Measurements from ENCODE around the gene HIVEP3. TPM values are rescaled to one million over a fixed set of nuclear protein-coding genes. Genes with fewer than 3 reads are reported as not detected.

Gene HIVEP3
- total and polyA plus RNA-seq, 2 donors (not counting 1 experiment from before 2014, with no cell fraction given), result 2.0 to 5.1 TPM

GRCh38 chr1:41607808-41608207 lies 310.9 kb downstream of the HIVEP3 start:
- Histone ChIP-seq H3K36me3 (replicated peaks in 1 of 2; ENCODE audit: control extremely low read depth in 1 of 2, control insufficient read depth in 1 of 2, extremely low read depth in 1 of 2, insufficient read depth in 2 of 2, low read length in 1 of 2) (peaks cover 0 to 2% of the 10 kb centered on the region in 2 experiments), H3K4me3 (ENCODE audit: control extremely low read depth in 1 of 5, extremely low read depth in 1 of 5, insufficient read depth in 1 of 5, low read depth in 2 of 5, low read length in 4 of 5) (no peak overlapping the region), H2AFZ (ENCODE audit: insufficient read depth, low read depth, low read length, poor library complexity, severe bottlenecking) (no peak overlapping the region), H3K4me1 (ENCODE audit: control insufficient read depth in 2 of 2, insufficient read depth in 2 of 2, low read length in 2 of 2) (no peaks in the 10 kb centered on the region), H3K9me3 (ENCODE audit: control extremely low read depth in 1 of 3, control insufficient read depth in 2 of 3, insufficient read depth in 1 of 3, low read length in 2 of 3) (no peaks in the 10 kb centered on the region), H3K27ac (ENCODE audit: low read length in 2 of 2) (no peak overlapping the region), H3K4me2 (replicated peaks; ENCODE audit: low read depth, low read length, poor library complexity, severe bottlenecking) (no peak overlapping the region), H3K79me2 (ENCODE audit: control insufficient read depth, insufficient read depth, low read length) (peaks cover 22% of the 10 kb centered on the region), H3K9ac (ENCODE audit: low read length) (no peak overlapping the region), H3K27me3 (replicated peaks in 1 of 4; ENCODE audit: control extremely low read depth in 1 of 4, control insufficient read depth in 3 of 4, insufficient read depth in 4 of 4, low read length in 3 of 4) (no peaks in the 10 kb centered on the region), H4K20me1 (ENCODE audit: control insufficient read depth, insufficient read depth, low read length, poor library complexity, severe bottlenecking) (no peaks in the 10 kb centered on the region)
- Mint-ChIP-seq H3K4me1 (peaks cover 3% of the 10 kb centered on the region), H3K9me3 (ENCODE audit: insufficient read depth) (no peaks in the 10 kb centered on the region), H3K27ac (no peak overlapping the region), H3K4me3 (no peak overlapping the region), H3K27me3 (no peaks in the 10 kb centered on the region)
- intact Hi-C loops (cut with micrococcal nuclease), result no loop called here
- no peak for TF ChIP-seq EZH2 (IDR thresholded peaks at IDR 0.05; ENCODE audit: borderline replicate concordance, insufficient read depth, low read depth, low read length, poor library complexity, severe bottlenecking)
- no peak for TF ChIP-seq CTCF (IDR thresholded peaks at IDR 0.05)
- WGBS (ENCODE audit: insufficient coverage), result no CpG with 5 or more reads among the region's 5 CpGs
- ChIA-PET CTCF (no interaction called here), POLR2A (no interaction called here)
- DNase-seq (no peak), ATAC-seq (ENCODE audit: low read depth) (no peak)

DNA sequence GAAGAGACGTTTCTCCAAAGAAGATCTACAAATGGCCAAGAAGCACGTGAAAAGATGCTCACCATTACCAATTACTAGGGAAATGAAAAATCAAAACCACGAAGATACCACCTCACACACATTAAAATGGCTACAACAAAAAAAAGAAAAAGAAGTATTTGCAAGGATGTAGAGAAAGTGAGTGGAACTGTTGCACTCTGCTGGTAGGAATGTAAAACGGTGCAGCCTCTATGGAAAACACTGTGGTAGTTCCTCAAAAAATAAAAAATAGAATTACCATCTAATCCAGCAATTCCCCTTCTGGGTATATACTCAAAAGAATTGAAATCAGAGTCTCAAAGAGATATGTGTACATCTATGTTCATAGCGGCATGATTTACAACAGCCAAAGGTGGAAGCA lies 318.8 kb downstream of the HIVEP3 start:
- peaks cover 0 to 3% (median 0%) of the 10 kb centered on the region in 3 donors for H3K9me3 ChIP-seq (ENCODE audit: control extremely low read depth in 1 of 3, control insufficient read depth in 2 of 3, insufficient read depth in 1 of 3, low read length in 2 of 3)
- H3K36me3 ChIP-seq (replicated peaks in 1 of 2; ENCODE audit: control extremely low read depth in 1 of 2, control insufficient read depth in 1 of 2, extremely low read depth in 1 of 2, insufficient read depth in 2 of 2, low read length in 1 of 2), result no peaks in the 10 kb centered on the region
- peaks cover 24% of the 10 kb centered on the region for H3K79me2 ChIP-seq (ENCODE audit: control insufficient read depth, insufficient read depth, low read length)
- TF ChIP-seq CTCF (IDR thresholded peaks at IDR 0.05) (no peak), EZH2 (IDR thresholded peaks at IDR 0.05; ENCODE audit: borderline replicate concordance, insufficient read depth, low read depth, low read length, poor library complexity, severe bottlenecking) (no peak)
- no peaks in the 10 kb centered on the region for H4K20me1 ChIP-seq (ENCODE audit: control insufficient read depth, insufficient read depth, low read length, poor library complexity, severe bottlenecking)
- intact Hi-C loops (cut with micrococcal nuclease), result no loop called here
- ChIA-PET CTCF (no interaction called here), POLR2A (no interaction called here)
- no peak overlapping the region for H3K9ac ChIP-seq (ENCODE audit: low read length)
- no peaks in the 10 kb centered on the region for H3K27me3 ChIP-seq (replicated peaks in 1 of 4; ENCODE audit: control extremely low read depth in 1 of 4, control insufficient read depth in 3 of 4, insufficient read depth in 4 of 4, low read length in 3 of 4)
- no peaks in the 10 kb centered on the region for H3K27me3 Mint-ChIP-seq
- H3K4me1 ChIP-seq (ENCODE audit: control insufficient read depth in 2 of 2, insufficient read depth in 2 of 2, low read length in 2 of 2), result no peaks in the 10 kb centered on the region
- no peak overlapping the region for H2AFZ ChIP-seq (ENCODE audit: insufficient read depth, low read depth, low read length, poor library complexity, severe bottlenecking)
- no peak overlapping the region for H3K4me3 ChIP-seq (ENCODE audit: control extremely low read depth in 1 of 5, extremely low read depth in 1 of 5, insufficient read depth in 1 of 5, low read depth in 2 of 5, low read length in 4 of 5)
- H3K9me3 Mint-ChIP-seq (ENCODE audit: insufficient read depth), result no peaks in the 10 kb centered on the region
- H3K27ac ChIP-seq (ENCODE audit: low read length in 2 of 2), result no peak overlapping the region
- no peak overlapping the region for H3K4me2 ChIP-seq (replicated peaks; ENCODE audit: low read depth, low read length, poor library complexity, severe bottlenecking)
- WGBS (ENCODE audit: insufficient coverage), result no CpG with 5 or more reads among the region's 5 CpGs
- no peak overlapping the region for H3K27ac Mint-ChIP-seq
- DNase-seq, result no peak
- no peak for ATAC-seq (ENCODE audit: low read depth)
- peaks cover 2% of the 10 kb centered on the region for H3K4me1 Mint-ChIP-seq
- no peak overlapping the region for H3K4me3 Mint-ChIP-seq
